Pancreas (tissue), 10 donors: Measurements from ENCODE around the gene ZFP90. TPM values are rescaled to one million over a fixed set of nuclear protein-coding genes. Genes with fewer than 3 reads are reported as not detected.
"Not testable (repeated sequence)": the region's sequence is repeated elsewhere in the genome, so short reads cannot be mapped to it uniquely, and the experiment has no call there.

Source experiments
- ATAC-seq, 4 donors: fragments of 200-7000 bp; cut with Tn5 transposase; one replicate each; pipeline versions ENCODE4 v1.8.0 to v1.9.1; 2020; ENCODE audit warnings: mild to moderate bottlenecking in 4 of 4, moderate library complexity in 4 of 4
- DNase-seq, 6 donors: peaks; one replicate each; pipeline ENCODE4 v3.0.0-alpha.2; 2020
- FAIRE-seq: peaks from 2 replicates; lab custom pipeline; 2012; peaks lifted over from hg19 to GRCh38; lab: Jason Lieb, UNC
- H3K27ac ChIP-seq, 4 donors: fragments of 200-600 bp; sonication (generic); 1 replicate in 3 of 4; 2 replicates in 1 of 4; pipeline versions ENCODE4 v1.5.0 to v1.8.0; 2020
- H3K27me3 ChIP-seq, 4 donors: fragments of 200-600 bp; one replicate each; pipeline ENCODE4 v1.8.0; 2021
- H3K36me3 ChIP-seq, 3 donors: fragments of 200-600 bp; sonication (generic) in 1 of 3; one replicate each; pipeline versions ENCODE4 v1.5.0 to v1.8.0; 2020 to 2021
- H3K4me1 ChIP-seq, 3 donors: fragments of 200-600 bp; one replicate each; pipeline ENCODE4 v1.8.0; 2021
- H3K4me3 ChIP-seq, 4 donors: fragments of 200-600 bp; sonication (generic) in 2 of 4; one replicate each; pipeline versions ENCODE4 v1.5.0 to v1.8.0; 2020 to 2021
- H3K9me3 ChIP-seq, 4 donors: fragments of 200-600 bp; one replicate each; pipeline ENCODE4 v1.8.0; 2021
- WGBS, 2 donors: extraction: QIAGEN DNeasy Blood & Tissue Kit; methylation state at CpG; one replicate each; pipeline ENCODE4 v1.1.7; 2013; 5-methylcytosine and 5-hydroxymethylcytosine counted together
- intact Hi-C, 3 donors: fragments of 100-400 bp; cut with DNase I; formaldehyde crosslinking; loops; one replicate each; pipeline versions ENCODE4 v1.11.1 to v1.14.2; 2022
- polyA plus RNA-seq, 2 donors: library from polyadenylated mRNA; stranded (reverse); fragments of 200-250 nt; gene quantifications; one replicate each; pipeline ENCODE4 v1.2.3, GENCODE V29; 2013
- total RNA-seq, 6 donors: library from RNA; stranded (reverse); fragmentation: NEBNext Ultra II Directional in 4 of 6; extraction: Animal tissue kit (Norgen Biotek cat#: 25700) in 4 of 6; gene quantifications; one replicate each; pipeline versions ENCODE4 v1.2.1 to v1.2.4, GENCODE V29; 2021 to 2023
- TF ChIP-seq, protein P1 (sequence below), 4 donors: fragments of 200-600 bp; sonication (generic) in 3 of 4; IDR thresholded peaks; one replicate each; pipeline versions ENCODE4 v1.5.0 to v1.8.0; 2021; ENCODE audit warnings: antibody characterized with exemption in 4 of 4
- donor health status: healthy with polysubstance abuse.
- donor health status: DM: no; HTN: no; CAD: no; lungs with moderate emphysema.
- donor health status: DM: no; HTN: no; CAD: no.
- donor health status: control.
- donor health status: control.
- donor health status: Bipolar disorder and iron deficiency.
- donor health status: DM: yes; HTN: yes; CAD: no.
- donor health status: DM: no; HTN: no; CAD: no.
- donor health status: DM: no; HTN: no; CAD: no.
- donor health status: DM: yes; HTN: yes; CAD: no.

ZFP90 gene
- total and polyA plus RNA-seq, 8 donors: 5.4 to 15.3 (median 9.1) TPM

DNA sequence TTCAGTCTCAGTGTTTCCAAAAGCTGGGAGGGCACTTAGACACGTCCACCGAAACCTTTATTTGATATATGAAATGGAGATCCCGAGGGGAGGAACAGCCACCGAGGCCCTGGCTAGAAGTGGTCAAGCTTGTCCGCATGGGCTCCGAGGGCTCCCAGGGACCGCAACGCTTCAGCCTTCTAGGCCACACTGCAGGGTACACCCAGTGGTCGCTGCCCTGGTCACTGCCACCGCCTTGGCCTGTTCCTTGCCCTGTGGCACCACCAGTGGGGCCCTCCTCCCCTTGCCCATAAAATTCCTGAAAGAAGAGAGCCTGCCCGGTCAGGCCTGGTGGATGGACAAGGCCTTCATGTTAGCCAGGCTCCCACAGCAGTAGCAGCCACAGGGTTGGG, 46.9 kb upstream of the ZFP90 start:
- 42 to 45% methylated on average over 11 of the region's 11 CpGs for WGBS, 2 donors
- Histone ChIP-seq H3K27ac (peak overlapping the region; percentile 28 to 84 (median 56)), H3K4me3 (no peak overlapping the region), H3K4me1 (peaks cover 21 to 29% (median 28%) of the 10 kb centered on the region in 3 donors), H3K27me3 (no peaks in the 10 kb centered on the region), H3K36me3 (no peaks in the 10 kb centered on the region), H3K9me3 (no peaks in the 10 kb centered on the region)
- TF ChIP-seq, protein P1, sequence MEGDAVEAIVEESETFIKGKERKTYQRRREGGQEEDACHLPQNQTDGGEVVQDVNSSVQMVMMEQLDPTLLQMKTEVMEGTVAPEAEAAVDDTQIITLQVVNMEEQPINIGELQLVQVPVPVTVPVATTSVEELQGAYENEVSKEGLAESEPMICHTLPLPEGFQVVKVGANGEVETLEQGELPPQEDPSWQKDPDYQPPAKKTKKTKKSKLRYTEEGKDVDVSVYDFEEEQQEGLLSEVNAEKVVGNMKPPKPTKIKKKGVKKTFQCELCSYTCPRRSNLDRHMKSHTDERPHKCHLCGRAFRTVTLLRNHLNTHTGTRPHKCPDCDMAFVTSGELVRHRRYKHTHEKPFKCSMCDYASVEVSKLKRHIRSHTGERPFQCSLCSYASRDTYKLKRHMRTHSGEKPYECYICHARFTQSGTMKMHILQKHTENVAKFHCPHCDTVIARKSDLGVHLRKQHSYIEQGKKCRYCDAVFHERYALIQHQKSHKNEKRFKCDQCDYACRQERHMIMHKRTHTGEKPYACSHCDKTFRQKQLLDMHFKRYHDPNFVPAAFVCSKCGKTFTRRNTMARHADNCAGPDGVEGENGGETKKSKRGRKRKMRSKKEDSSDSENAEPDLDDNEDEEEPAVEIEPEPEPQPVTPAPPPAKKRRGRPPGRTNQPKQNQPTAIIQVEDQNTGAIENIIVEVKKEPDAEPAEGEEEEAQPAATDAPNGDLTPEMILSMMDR (IDR thresholded peaks at IDR 0.05): no peak
- intact Hi-C loops: no loop called here
- peak in 1 of 6 donors; percentile 65 for DNase-seq
- FAIRE-seq: no peak
- peak in 2 of 4 donors; percentile 3 to 13 for ATAC-seq

- WGBS, 2 donors: 47 to 54% methylated on average over 6 of the region's 6 CpGs
- H3K4me3 ChIP-seq: no peak overlapping the region
- DNase-seq (peak; percentile 75 to 93 (median 84)), FAIRE-seq (no peak), ATAC-seq (peak; percentile 71 to 88 (median 86))
- H3K9me3 ChIP-seq: no peaks in the 10 kb centered on the region
- intact Hi-C loops: no loop called here
- H3K4me1 ChIP-seq: peaks cover 21 to 29% (median 28%) of the 10 kb centered on the region in 3 donors
- H3K27me3 ChIP-seq: no peaks in the 10 kb centered on the region
- H3K36me3 ChIP-seq: no peaks in the 10 kb centered on the region
- peak overlapping the region; percentile 28 to 84 (median 56) for H3K27ac ChIP-seq
- TF ChIP-seq, protein P1 (IDR thresholded peaks at IDR 0.05): no peak
These were observed 46.3 kb upstream of the ZFP90 start for GRCh38 chr16:68492543-68493411.

DNA sequence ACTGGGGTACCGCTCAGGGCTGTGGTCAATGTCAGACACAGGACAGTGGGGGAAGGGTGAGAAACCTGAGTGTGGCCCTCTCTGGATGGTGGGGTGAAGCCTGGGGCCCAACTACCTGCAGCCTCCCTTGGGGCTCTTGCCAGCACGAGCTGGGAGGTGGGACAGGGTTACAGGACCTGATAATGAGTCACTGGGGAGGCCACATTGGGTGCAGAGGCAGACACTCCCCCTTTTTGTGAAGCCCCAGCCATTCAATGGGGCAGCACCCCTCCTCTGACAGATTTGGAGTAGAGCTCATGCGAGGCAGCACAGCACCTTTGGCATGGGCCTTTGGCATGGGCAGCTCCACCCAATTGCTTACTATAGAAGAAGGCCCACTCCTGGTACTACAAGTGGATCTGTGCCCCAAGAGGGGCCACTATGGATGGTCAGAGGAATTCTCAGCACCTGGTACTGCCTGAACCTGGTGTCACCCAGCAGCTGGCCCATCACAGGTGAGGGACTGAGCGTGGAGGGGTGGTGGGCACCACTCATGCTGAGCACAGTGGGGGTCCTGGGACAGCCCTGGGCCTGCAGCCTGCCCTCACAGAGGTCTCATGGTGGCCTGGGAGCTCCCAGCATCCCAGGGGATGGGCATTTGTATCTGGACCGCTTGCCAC, 45.5 kb upstream of the ZFP90 start:
- ATAC-seq (no peak), FAIRE-seq (no peak), DNase-seq (no peak)
- intact Hi-C loops: no loop called here
- peak overlapping the region; percentile 13 to 78 (median 32) for H3K27ac ChIP-seq
- 92 to 98% methylated on average over 5 of the region's 5 CpGs for WGBS, 2 donors
- TF ChIP-seq, protein P1 (IDR thresholded peaks at IDR 0.05): no peak
- no peaks in the 10 kb centered on the region for H3K9me3 ChIP-seq
- no peaks in the 10 kb centered on the region for H3K27me3 ChIP-seq
- H3K36me3 ChIP-seq: no peaks in the 10 kb centered on the region
- H3K4me3 ChIP-seq: no peak overlapping the region
- H3K4me1 ChIP-seq: peaks cover 21 to 29% (median 28%) of the 10 kb centered on the region in 3 donors

DNA sequence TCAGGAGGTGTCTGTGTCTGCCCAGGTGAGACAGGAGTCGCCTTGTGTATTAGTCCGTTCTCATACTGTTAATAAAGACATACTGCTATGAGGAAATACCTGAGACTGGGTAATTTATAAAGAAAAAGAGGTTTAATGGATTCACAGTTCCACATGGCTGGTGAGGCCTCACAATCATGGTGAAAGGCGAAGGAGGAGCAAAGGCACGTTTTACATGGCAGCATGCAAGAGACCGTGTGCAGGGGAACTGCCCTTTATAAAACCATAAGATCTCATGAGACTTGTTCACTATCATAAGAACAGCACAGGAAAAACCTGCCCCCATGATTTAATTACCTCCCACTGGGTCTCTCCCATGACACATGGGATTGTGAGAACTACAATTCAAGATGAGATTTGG, 44.8 kb upstream of the ZFP90 start:
- H3K27me3 ChIP-seq, H3K27ac ChIP-seq, FAIRE-seq, intact Hi-C loops, H3K36me3 ChIP-seq, ATAC-seq, H3K4me3 ChIP-seq, H3K9me3 ChIP-seq, DNase-seq: not testable (repeated sequence)
- H3K4me1 ChIP-seq: peaks cover 21 to 29% (median 28%) of the 10 kb centered on the region in 3 donors
- WGBS, 2 donors: 95 to 96% methylated on average over 5 of the region's 5 CpGs

- intact Hi-C loops: no loop called here
- no peaks in the 10 kb centered on the region for H3K36me3 ChIP-seq
- H3K27me3 ChIP-seq: no peaks in the 10 kb centered on the region
- DNase-seq: no peak
- WGBS, 2 donors: 56 to 64% methylated on average over 8 of the region's 8 CpGs
- H3K9me3 ChIP-seq: no peaks in the 10 kb centered on the region
- peaks cover 13 to 17% (median 15%) of the 10 kb centered on the region in 3 donors for H3K4me1 ChIP-seq
- H3K27ac ChIP-seq: no peak overlapping the region
- TF ChIP-seq, protein P1 (IDR thresholded peaks at IDR 0.05): no peak
- no peak overlapping the region for H3K4me3 ChIP-seq
- ATAC-seq: no peak
- no peak for FAIRE-seq
These were observed 42.4 kb upstream of the ZFP90 start for GRCh38 chr16:68496689-68497088.
